ENCODE results near the gene EPB41L2.
"Not testable (repeated sequence)": the region's sequence is repeated elsewhere in the genome, so short reads cannot be mapped to it uniquely, and the experiment has no call there.

EPB41L2 gene

GRCh38 chr6:130920969-130921368 is 142.1 kb downstream of the EPB41L2 start:
- DNase-seq (ENCODE audit: low read depth in 2 of 3, low spot score in 2 of 3), result no peak

GRCh38 chr6:130918171-130918570 is 144.9 kb downstream of the EPB41L2 start:
- DNase-seq (ENCODE audit: low read depth in 2 of 3, low spot score in 2 of 3), result no peak

GRCh38 chr6:130915606-130916005 is 147.4 kb downstream of the EPB41L2 start:
- DNase-seq (ENCODE audit: low read depth in 2 of 3, low spot score in 2 of 3), result not testable (repeated sequence)

- peak in 1 of 3 experiments; percentile 3 for DNase-seq (ENCODE audit: low read depth in 2 of 3, low spot score in 2 of 3)
Observed at GRCh38 chr6:130913120-130913519, 149.9 kb downstream of the EPB41L2 start.

- DNase-seq (ENCODE audit: low read depth in 2 of 3, low spot score in 2 of 3), result no peak
Observed at GRCh38 chr6:130912434-130912833, 150.6 kb downstream of the EPB41L2 start.

GRCh38 chr6:130908958-130909357 is 154.1 kb downstream of the EPB41L2 start:
- DNase-seq (ENCODE audit: low read depth in 2 of 3, low spot score in 2 of 3), result no peak

- DNase-seq (ENCODE audit: low read depth in 2 of 3, low spot score in 2 of 3), result no peak
Observed at GRCh38 chr6:130908188-130908587, 154.9 kb downstream of the EPB41L2 start.

- DNase-seq (ENCODE audit: low read depth in 2 of 3, low spot score in 2 of 3), result no peak
Observed at GRCh38 chr6:130907687-130908086, 155.4 kb downstream of the EPB41L2 start.

- no peak for DNase-seq (ENCODE audit: low read depth in 2 of 3, low spot score in 2 of 3)
Observed at GRCh38 chr6:130906736-130907381, 156.2 kb downstream of the EPB41L2 start.

GRCh38 chr6:130903602-130904001 is 159.4 kb downstream of the EPB41L2 start:
- no peak for DNase-seq (ENCODE audit: low read depth in 2 of 3, low spot score in 2 of 3)

GRCh38 chr6:130903007-130903406 is 160.0 kb downstream of the EPB41L2 start:
- no peak for DNase-seq (ENCODE audit: low read depth in 2 of 3, low spot score in 2 of 3)

GRCh38 chr6:130900913-130901312 is 162.1 kb downstream of the EPB41L2 start:
- DNase-seq (ENCODE audit: low read depth in 2 of 3, low spot score in 2 of 3), result no peak

- DNase-seq (ENCODE audit: low read depth in 2 of 3, low spot score in 2 of 3), result no peak
Observed at GRCh38 chr6:130896249-130896648, 166.8 kb downstream of the EPB41L2 start.

GRCh38 chr6:130895516-130895915 is 167.5 kb downstream of the EPB41L2 start:
- DNase-seq (ENCODE audit: low read depth in 2 of 3, low spot score in 2 of 3), result no peak

- DNase-seq (ENCODE audit: low read depth in 2 of 3, low spot score in 2 of 3), result no peak
Observed at GRCh38 chr6:130893766-130894165, 169.3 kb downstream of the EPB41L2 start.

GRCh38 chr6:130893277-130893676 is 169.8 kb downstream of the EPB41L2 start:
- no peak for DNase-seq (ENCODE audit: low read depth in 2 of 3, low spot score in 2 of 3)

- DNase-seq (ENCODE audit: low read depth in 2 of 3, low spot score in 2 of 3), result no peak
Observed at GRCh38 chr6:130890521-130890971, 172.5 kb downstream of the EPB41L2 start.

- DNase-seq (ENCODE audit: low read depth in 2 of 3, low spot score in 2 of 3), result no peak
Observed at GRCh38 chr6:130889423-130889822, 173.6 kb downstream of the EPB41L2 start.

GRCh38 chr6:130888246-130888645 is 174.8 kb downstream of the EPB41L2 start:
- DNase-seq (ENCODE audit: low read depth in 2 of 3, low spot score in 2 of 3), result no peak

- no peak for DNase-seq (ENCODE audit: low read depth in 2 of 3, low spot score in 2 of 3)
Observed at GRCh38 chr6:130886966-130887365, 176.1 kb downstream of the EPB41L2 start.

GRCh38 chr6:130885392-130886192 is 177.5 kb downstream of the EPB41L2 start:
- peak in 2 of 3 experiments; percentile 15 to 38 for DNase-seq (ENCODE audit: low read depth in 2 of 3, low spot score in 2 of 3)

- DNase-seq (ENCODE audit: low read depth in 2 of 3, low spot score in 2 of 3), result no peak
Observed at GRCh38 chr6:130882370-130882769, 180.7 kb downstream of the EPB41L2 start.
